ENCODE measurements around the gene MICAL2. TPM values are rescaled to one million over a fixed set of nuclear protein-coding genes. Genes with fewer than 3 reads are reported as not detected.

The MICAL2 gene
- total and polyA plus RNA-seq, 2 of the 8 experiments (the other 6 are each of a cell fraction or from before 2014, with no cell fraction given) = 1.3 to 4.1 TPM

DNA sequence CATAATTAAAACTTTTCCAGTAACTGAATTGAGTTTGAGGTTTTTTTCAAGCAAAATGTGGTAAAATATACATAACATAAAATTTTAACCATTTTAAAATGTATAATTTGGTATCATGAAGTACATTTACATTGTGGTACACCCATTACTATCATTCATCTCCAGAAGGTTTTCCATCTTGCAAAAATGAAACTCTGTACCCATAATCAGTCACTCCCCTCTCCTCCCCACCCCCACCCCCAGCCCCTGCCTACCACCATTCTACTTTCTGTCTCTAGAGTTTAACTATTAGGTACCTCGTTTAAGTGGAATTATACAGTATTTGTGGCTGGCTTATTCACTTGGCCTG lies 63.7 kb downstream of the MICAL2 start:
- no peak overlapping the region for H3K4me2 ChIP-seq (ENCODE audit: insufficient read depth in 1 of 2, low read depth in 2 of 2, low read length in 2 of 2)
- H3K9ac ChIP-seq (replicated peaks in 1 of 4; ENCODE audit: extremely low read depth in 1 of 4, low read depth in 3 of 4, low read length in 3 of 4) = no peak overlapping the region

More for the DNA sequence above, 63.7 kb downstream of the MICAL2 start:
- Histone ChIP-seq H3K4me3 (ENCODE audit: extremely low read depth in 1 of 4, insufficient read depth in 2 of 4, low read depth in 3 of 4, low read length in 4 of 4) (no peak overlapping the region), H3K79me2 (ENCODE audit: control insufficient read depth in 1 of 2, insufficient read depth in 2 of 2, low read length in 2 of 2) (no peaks in the 10 kb centered on the region), H3K27ac (ENCODE audit: low read depth, low read length) (no peak overlapping the region), H4K5ac (ENCODE audit: insufficient read length, low read depth, low read length) (no peak overlapping the region), H3K27me3 (replicated peaks in 1 of 4; ENCODE audit: control insufficient read depth in 3 of 4, extremely low read depth in 1 of 4, insufficient read depth in 3 of 4, low read length in 3 of 4) (no peaks in the 10 kb centered on the region), H3K18ac (ENCODE audit: extremely low read depth, low read length) (no peak overlapping the region), H3K36me3 (ENCODE audit: control insufficient read depth in 2 of 4, insufficient read depth in 4 of 4, low read length in 3 of 4) (no peaks in the 10 kb centered on the region), H3K56ac (replicated peaks; ENCODE audit: insufficient read length, low read depth, low read length) (no peak overlapping the region), H3K79me1 (ENCODE audit: low read depth, low read length) (no peaks in the 10 kb centered on the region), H2AFZ (ENCODE audit: low read length) (no peak overlapping the region), H2BK12ac (ENCODE audit: low read depth, low read length) (no peak overlapping the region), H2BK120ac (replicated peaks; ENCODE audit: low read depth, low read length) (no peak overlapping the region), H3K14ac (ENCODE audit: insufficient read length) (no peak overlapping the region), H2AK5ac (ENCODE audit: low read depth, low read length) (no peak overlapping the region), H2BK5ac (ENCODE audit: low read depth, low read length) (no peak overlapping the region), H2BK20ac (ENCODE audit: low read length) (no peak overlapping the region), H3K9me3 (ENCODE audit: insufficient read depth in 2 of 2, low read depth in 1 of 2, low read length in 1 of 2) (0 out of 4 replicates have a peak, but pooled peaks cover 2 to 4% of the 10 kb centered on the region in 2 experiments), H4K20me1 (replicated peaks in 1 of 2; ENCODE audit: control insufficient read depth in 1 of 2, insufficient read depth in 2 of 2, low read length in 2 of 2) (no peaks in the 10 kb centered on the region), H4K91ac (replicated peaks; ENCODE audit: insufficient read length, low read length) (no peak overlapping the region), H3K4ac (replicated peaks; ENCODE audit: insufficient read length, low read depth, low read length) (no peak overlapping the region), H3K23ac (ENCODE audit: insufficient read length) (no peak overlapping the region), H3K23me2 (ENCODE audit: low read depth, low read length) (no peaks in the 10 kb centered on the region; the same call in 1 of the 2 replicates), H3K4me1 (replicated peaks in 1 of 4; ENCODE audit: control insufficient read depth in 3 of 4, insufficient read depth in 4 of 4, low read length in 3 of 4) (peaks cover 0 to 2% (median 0%) of the 10 kb centered on the region in 4 experiments; a peak in 1 of 7 replicates), H4K8ac (ENCODE audit: extremely low read depth, insufficient read depth, low read length) (no peak overlapping the region), H2BK15ac (ENCODE audit: low read length) (no peak overlapping the region)
- DNase-seq (ENCODE audit: low read depth in 1 of 2, low spot score in 2 of 2) (no peak), FAIRE-seq (no peak)
- POLR2A ChIA-PET (ENCODE audit: partially characterized antibody) = no interaction called here
- CTCF ChIA-PET (ENCODE audit: partially characterized antibody) = interaction anchor here (1.5 kb wide), 1 partner anchor 18 kb away, joined by 4 read pairs; no protein-coding TSS in a partner anchor
- TF ChIP-seq EP300 (IDR thresholded peaks at IDR 0.05; ENCODE audit: borderline replicate concordance in 1 of 2, low read depth in 2 of 2, low read length in 2 of 2) (no peak), RXRA (IDR thresholded peaks at IDR 0.05; ENCODE audit: insufficient read depth, low read depth, low read length) (no peak), GTF2F1 (IDR thresholded peaks at IDR 0.05; ENCODE audit: borderline replicate concordance, low read depth, low read length) (no peak), NANOG (IDR thresholded peaks at IDR 0.05; ENCODE audit: insufficient read depth, low read depth, low read length, poor library complexity, severe bottlenecking) (no peak), SP4 (IDR thresholded peaks at IDR 0.05; ENCODE audit: low read length) (no peak), YY1 (IDR thresholded peaks at IDR 0.05; ENCODE audit: low read depth, low read length) (no peak), CBX5 (IDR thresholded peaks at IDR 0.05; ENCODE audit: low read depth, low read length) (no peak), JUND (IDR thresholded peaks at IDR 0.05; ENCODE audit: low read length) (no peak), HDAC6 (IDR thresholded peaks at IDR 0.05; ENCODE audit: low read depth, low read length) (no peak)
- TF ChIP-seq, protein P1, sequence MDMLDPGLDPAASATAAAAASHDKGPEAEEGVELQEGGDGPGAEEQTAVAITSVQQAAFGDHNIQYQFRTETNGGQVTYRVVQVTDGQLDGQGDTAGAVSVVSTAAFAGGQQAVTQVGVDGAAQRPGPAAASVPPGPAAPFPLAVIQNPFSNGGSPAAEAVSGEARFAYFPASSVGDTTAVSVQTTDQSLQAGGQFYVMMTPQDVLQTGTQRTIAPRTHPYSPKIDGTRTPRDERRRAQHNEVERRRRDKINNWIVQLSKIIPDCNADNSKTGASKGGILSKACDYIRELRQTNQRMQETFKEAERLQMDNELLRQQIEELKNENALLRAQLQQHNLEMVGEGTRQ (IDR thresholded peaks at IDR 0.05; ENCODE audit: low read length) = no peak
- WGBS, 2 experiments (ENCODE audit: extremely low coverage in 1 of 2, insufficient coverage in 1 of 2, insufficient read length in 1 of 2, insufficient replicate concordance in 2 of 2, low coverage in 1 of 2, low lambda C conversion rate in 2 of 2, missing lambda C conversion rate in 1 of 2) = 0% methylated on average over 1 of the region's 1 CpG; no CpG with 5 or more reads in 1 of the 2 experiments

Measured in H1 (cell line).